Vagina (tissue), 2 donors: ENCODE results near the gene DSE.

Experiments
- CTCF ChIP-seq, 3 experiments: fragments of 450-650 bp in 2 of 3; fragments of 200-600 bp in 1 of 3; sonication (generic) in 1 of 3; IDR thresholded peaks; one replicate each; pipeline ENCODE4 v1.5.1; 2017 to 2019; ENCODE audit warnings: antibody characterized with exemption in 3 of 3, mild to moderate bottlenecking in 2 of 3, moderate library complexity in 2 of 3
- POLR2A ChIP-seq, 2 donors: fragments of 450-650 bp; IDR thresholded peaks; one replicate each; pipeline ENCODE4 v1.6.1; 2017; ENCODE audit warnings: antibody characterized with exemption in 2 of 2, mild to moderate bottlenecking in 2 of 2, moderate library complexity in 2 of 2
- POLR2AphosphoS5 ChIP-seq, 2 donors: sonication (generic); formaldehyde crosslinking; IDR thresholded peaks; one replicate each; pipeline ENCODE4 v1.9.0; 2017; ENCODE audit warnings: antibody characterized with exemption in 2 of 2, mild to moderate bottlenecking in 2 of 2, low read depth in 1 of 2; ENCODE audit not compliant: insufficient read depth in 1 of 2

GRCh38 chr6:116392132-116393013 lies 21.6 kb downstream of the DSE start:
- no peak for TF ChIP-seq CTCF (IDR thresholded peaks at IDR 0.05)
- no peak for TF ChIP-seq POLR2A (IDR thresholded peaks at IDR 0.05)
- no peak for TF ChIP-seq POLR2AphosphoS5 (IDR thresholded peaks at IDR 0.05; ENCODE audit: insufficient read depth in 1 of 2, low read depth in 1 of 2)
